WERI-Rb-1 (cell line): ENCODE results near the gene CRIP1.
A peak's percentile ranks its signal among the peaks of the same experiment; 100 is the strongest.

Experiments
- DNase-seq: peaks from one replicate; pipeline ENCODE4 v3.0.0-alpha.2; 2020
- H3K27ac ChIP-seq: fragments of 250-450 bp; sonication (Bioruptor Pico); 2 replicates; pipeline ENCODE4 v1.5.1; 2020; ENCODE audit warnings: mild to moderate bottlenecking, moderate library complexity
- H3K27me3 ChIP-seq: fragments of 250-450 bp; sonication (Bioruptor Pico); 2 replicates; pipeline ENCODE4 v1.5.1; 2021; ENCODE audit warnings: mild to moderate bottlenecking, low read depth, moderate library complexity; ENCODE audit not compliant: insufficient read depth, severe bottlenecking
- H3K36me3 ChIP-seq: fragments of 250-450 bp; sonication (Bioruptor Pico); 2 replicates; pipeline ENCODE4 v1.5.1; 2020; ENCODE audit warnings: mild to moderate bottlenecking, moderate library complexity
- H3K4me3 ChIP-seq: 2 replicates; pipeline ENCODE4 v1.5.1; 2011; ENCODE audit warnings: low read depth, mild to moderate bottlenecking, control low read depth, low read length
- H3K9me3 ChIP-seq: fragments of 250-450 bp; sonication (Bioruptor Pico); 2 replicates; pipeline ENCODE4 v1.5.1; 2021; ENCODE audit warnings: mild to moderate bottlenecking, moderate library complexity; ENCODE audit not compliant: severe bottlenecking
- CTCF ChIP-seq: IDR thresholded peaks from 2 replicates; pipeline ENCODE4 v1.5.1; 2011; ENCODE audit warnings: low read depth, mild to moderate bottlenecking, control low read depth, inconsistent platforms, low read length

Gene CRIP1

GRCh38 chr14:105495101-105495989 is 8.7 kb downstream of the CRIP1 start:
- Histone ChIP-seq H3K36me3 (peaks cover 22% of the 10 kb centered on the region), H3K4me3 (no peak overlapping the region), H3K27me3 (no peaks in the 10 kb centered on the region), H3K27ac (no peak overlapping the region), H3K9me3 (no peaks in the 10 kb centered on the region)
- no peak for TF ChIP-seq CTCF
- DNase-seq: no peak

GRCh38 chr14:105495990-105496830 is 9.5 kb downstream of the CRIP1 start:
- TF ChIP-seq CTCF: no peak
- Histone ChIP-seq H3K4me3 (no peak overlapping the region), H3K9me3 (no peaks in the 10 kb centered on the region), H3K27me3 (no peaks in the 10 kb centered on the region), H3K27ac (no peak overlapping the region), H3K36me3 (peaks cover 22% of the 10 kb centered on the region)
- DNase-seq: no peak

- Histone ChIP-seq H3K27ac (peak overlapping the region; percentile 92), H3K36me3 (peaks cover 22% of the 10 kb centered on the region), H3K27me3 (no peaks in the 10 kb centered on the region), H3K4me3 (no peak overlapping the region), H3K9me3 (no peaks in the 10 kb centered on the region)
- no peak for DNase-seq
- TF ChIP-seq CTCF: no peak
Observed at GRCh38 chr14:105496831-105497591, 10.3 kb downstream of the CRIP1 start.

GRCh38 chr14:105497671-105498429 is 11.2 kb downstream of the CRIP1 start:
- no peak overlapping the region for H3K4me3 ChIP-seq
- no peak for TF ChIP-seq CTCF
- DNase-seq: no peak
- peaks cover 14% of the 10 kb centered on the region for H3K36me3 ChIP-seq
- no peaks in the 10 kb centered on the region for H3K27me3 ChIP-seq
- peak overlapping the region; percentile 92 for H3K27ac ChIP-seq
- no peaks in the 10 kb centered on the region for H3K9me3 ChIP-seq
